Panc1 (cell line): ENCODE data around the gene NEK1.

Experiments
- CTCF ChIP-seq: fragments of 450-650 bp; IDR thresholded peaks from 2 replicates; pipeline ENCODE4 v1.5.1; 2017; ENCODE audit warnings: mild to moderate bottlenecking
- POLR2AphosphoS5 ChIP-seq: IDR thresholded peaks from 2 replicates; pipeline ENCODE4 v1.6.1; 2012; ENCODE audit warnings: mild to moderate bottlenecking, low read depth, low read length, moderate library complexity

GRCh38 chr4:169410839-169411770, 201.3 kb downstream of the NEK1 start:
- no peak for TF ChIP-seq CTCF
- TF ChIP-seq POLR2AphosphoS5, result no peak
